Measurements from ENCODE around the gene FGF1.

GRCh38 chr5:142568283-142568995 lies 117.5 kb downstream of the FGF1 start:
- TF ChIP-seq CTCF (IDR thresholded peaks at IDR 0.05) (no peak), POLR2A (IDR thresholded peaks at IDR 0.05) (no peak)
